Endothelial cell (in vitro differentiated cells): Measurements from ENCODE around the gene RHOBTB1. TPM values are rescaled to one million over a fixed set of nuclear protein-coding genes. Genes with fewer than 3 reads are reported as not detected.

Source experiments
- DNase-seq: peaks from one replicate; pipeline ENCODE4 v3.0.0; 2021; ENCODE audit warnings: low spot score
- H3K27ac Mint-ChIP-seq: one replicate; pipeline ENCODE4 v1.8.0; 2021; ENCODE audit warnings: mixed read lengths, inconsistent platforms; ENCODE audit not compliant: unreplicated experiment
- H3K27me3 Mint-ChIP-seq: one replicate; pipeline ENCODE4 v1.8.0; 2021; ENCODE audit warnings: mild to moderate bottlenecking, moderate library complexity, mixed read lengths, inconsistent platforms; ENCODE audit not compliant: unreplicated experiment
- H3K36me3 Mint-ChIP-seq: one replicate; pipeline ENCODE4 v1.8.0; 2021; ENCODE audit warnings: mild to moderate bottlenecking, low read depth, mixed read lengths, inconsistent platforms; ENCODE audit not compliant: unreplicated experiment
- H3K4me1 Mint-ChIP-seq: one replicate; pipeline ENCODE4 v1.8.0; 2021; ENCODE audit warnings: mild to moderate bottlenecking, mixed read lengths, inconsistent platforms; ENCODE audit not compliant: unreplicated experiment
- H3K4me3 Mint-ChIP-seq: one replicate; pipeline ENCODE4 v1.8.0; 2021; ENCODE audit warnings: mild to moderate bottlenecking, mixed read lengths, inconsistent platforms; ENCODE audit not compliant: unreplicated experiment
- H3K9me3 Mint-ChIP-seq: one replicate; pipeline ENCODE4 v1.8.0; 2021; ENCODE audit warnings: mixed read lengths, inconsistent platforms; ENCODE audit not compliant: unreplicated experiment
- CTCF ChIP-seq: fragments of 200-600 bp; sonication (generic); IDR thresholded peaks from one replicate; pipeline ENCODE4 v1.5.0; 2021; ENCODE audit warnings: antibody characterized with exemption; ENCODE audit not compliant: unreplicated experiment
- long read RNA-seq: library from polyadenylated mRNA; unstranded; transcript quantifications from one replicate; pipeline ENCODE4 v2.0.0, GENCODE V29; 2020; ENCODE audit not compliant: unreplicated experiment
- total RNA-seq: library from RNA; stranded (reverse); fragmentation: NEBNext Ultra II Directional; extraction: Animal tissue kit (Norgen Biotek cat#: 25700); gene quantifications from one replicate; pipeline ENCODE4 v1.2.1, GENCODE V29; 2021; ENCODE audit not compliant: unreplicated experiment

Gene RHOBTB1
- 20.3 TPM for total RNA-seq
- long read RNA-seq, full-length matches to known transcripts, result 3 of 10 reads
- long read RNA-seq, partial matches to known transcripts, result 0 of 10 reads
- long read RNA-seq, other reads (novel, unspliced or antisense), result 7 of 10 reads

- Mint-ChIP-seq H3K4me3 (peak within 1 kb of the TSS; percentile 92), H3K36me3 (no peaks in the 10 kb centered on the region), H3K9me3 (no peaks in the 10 kb centered on the region), H3K27ac (peak within 1 kb of the TSS; percentile 93), H3K27me3 (peaks cover 13% of the 10 kb centered on the region), H3K4me1 (peaks cover 19% of the 10 kb centered on the region)
- TF ChIP-seq CTCF, result no peak
- DNase-seq, result peak; percentile 74
Observed at GRCh38 chr10:60944058-60944909, at the start of gene RHOBTB1. TSS of gene RHOBTB1 (minus strand) at chr10:60944185. CDS start at chr10:60911542, 32,643 bp downstream.

- Mint-ChIP-seq H3K27me3 (peaks cover 3% of the 10 kb centered on the region), H3K36me3 (no peaks in the 10 kb centered on the region), H3K4me3 (no peak overlapping the region), H3K4me1 (peaks cover 3% of the 10 kb centered on the region), H3K27ac (no peak overlapping the region), H3K9me3 (peaks cover 8% of the 10 kb centered on the region)
- TF ChIP-seq CTCF, result no peak
- no peak for DNase-seq
Observed at GRCh38 chr10:60992636-60993035, 48.7 kb upstream of the RHOBTB1 start.

GRCh38 chr10:60990663-60991062, 46.7 kb upstream of the RHOBTB1 start:
- H3K4me3 Mint-ChIP-seq, result no peak overlapping the region
- DNase-seq, result no peak
- peaks cover 3% of the 10 kb centered on the region for H3K4me1 Mint-ChIP-seq
- H3K36me3 Mint-ChIP-seq, result no peaks in the 10 kb centered on the region
- peaks cover 8% of the 10 kb centered on the region for H3K9me3 Mint-ChIP-seq
- H3K27ac Mint-ChIP-seq, result no peak overlapping the region
- no peak for TF ChIP-seq CTCF
- H3K27me3 Mint-ChIP-seq, result peaks cover 3% of the 10 kb centered on the region

GRCh38 chr10:60989400-60989876, 45.5 kb upstream of the RHOBTB1 start:
- DNase-seq, result no peak
- peaks cover 8% of the 10 kb centered on the region for H3K9me3 Mint-ChIP-seq
- H3K4me3 Mint-ChIP-seq, result no peak overlapping the region
- H3K36me3 Mint-ChIP-seq, result no peaks in the 10 kb centered on the region
- TF ChIP-seq CTCF, result no peak
- peaks cover 3% of the 10 kb centered on the region for H3K4me1 Mint-ChIP-seq
- peaks cover 3% of the 10 kb centered on the region for H3K27me3 Mint-ChIP-seq
- H3K27ac Mint-ChIP-seq, result no peak overlapping the region

- Mint-ChIP-seq H3K9me3 (peaks cover 8% of the 10 kb centered on the region), H3K4me3 (no peak overlapping the region), H3K27me3 (peaks cover 3% of the 10 kb centered on the region), H3K27ac (no peak overlapping the region), H3K4me1 (peaks cover 3% of the 10 kb centered on the region), H3K36me3 (no peaks in the 10 kb centered on the region)
- no peak for DNase-seq
- no peak for TF ChIP-seq CTCF
Observed at GRCh38 chr10:60986791-60987190, 42.8 kb upstream of the RHOBTB1 start.
